ENCODE data around the gene XKR7.
A peak's percentile ranks its signal among the peaks of the same experiment; 100 is the strongest.

Gene XKR7

DNA sequence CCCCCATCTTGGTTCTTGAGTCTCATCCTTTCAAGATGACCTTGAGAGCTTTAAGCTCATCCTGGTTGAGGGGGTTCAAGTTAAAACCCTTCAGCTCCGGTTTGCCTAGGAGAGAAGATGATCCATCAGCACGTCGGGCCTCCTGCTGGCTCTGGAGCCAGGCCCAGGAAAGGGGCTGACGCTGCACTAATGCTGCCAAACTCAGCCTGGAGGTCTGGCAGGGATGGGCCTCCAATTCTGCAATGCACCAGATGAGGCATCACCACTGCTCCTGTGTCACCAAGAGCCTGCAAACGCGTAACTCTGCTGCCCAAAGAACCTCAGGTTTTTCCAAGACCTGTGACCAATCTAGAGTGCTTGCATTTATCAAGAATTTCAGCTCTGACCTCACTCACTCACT lies 22.2 kb upstream of the XKR7 start:
- no peak for DNase-seq

DNA sequence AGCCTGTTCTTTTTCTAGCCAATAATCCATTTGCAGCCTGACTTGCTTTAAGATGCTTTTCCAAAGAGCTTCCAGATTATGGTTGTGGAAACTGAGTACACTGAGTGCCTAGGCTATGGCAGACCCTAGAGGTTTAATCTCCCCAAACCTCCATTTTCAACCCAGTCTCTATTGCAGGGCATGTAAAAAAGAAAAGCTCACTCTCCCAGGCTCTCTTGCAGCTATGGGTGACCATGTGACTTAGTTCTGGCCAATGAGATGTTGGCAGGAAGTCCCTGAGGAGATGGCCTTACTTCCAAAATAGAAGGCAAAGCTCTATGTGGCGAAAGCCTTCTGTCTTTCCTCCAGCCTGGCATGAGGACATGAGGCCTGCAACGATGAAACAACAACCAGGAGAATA lies 19.9 kb upstream of the XKR7 start:
- no peak for DNase-seq

DNA sequence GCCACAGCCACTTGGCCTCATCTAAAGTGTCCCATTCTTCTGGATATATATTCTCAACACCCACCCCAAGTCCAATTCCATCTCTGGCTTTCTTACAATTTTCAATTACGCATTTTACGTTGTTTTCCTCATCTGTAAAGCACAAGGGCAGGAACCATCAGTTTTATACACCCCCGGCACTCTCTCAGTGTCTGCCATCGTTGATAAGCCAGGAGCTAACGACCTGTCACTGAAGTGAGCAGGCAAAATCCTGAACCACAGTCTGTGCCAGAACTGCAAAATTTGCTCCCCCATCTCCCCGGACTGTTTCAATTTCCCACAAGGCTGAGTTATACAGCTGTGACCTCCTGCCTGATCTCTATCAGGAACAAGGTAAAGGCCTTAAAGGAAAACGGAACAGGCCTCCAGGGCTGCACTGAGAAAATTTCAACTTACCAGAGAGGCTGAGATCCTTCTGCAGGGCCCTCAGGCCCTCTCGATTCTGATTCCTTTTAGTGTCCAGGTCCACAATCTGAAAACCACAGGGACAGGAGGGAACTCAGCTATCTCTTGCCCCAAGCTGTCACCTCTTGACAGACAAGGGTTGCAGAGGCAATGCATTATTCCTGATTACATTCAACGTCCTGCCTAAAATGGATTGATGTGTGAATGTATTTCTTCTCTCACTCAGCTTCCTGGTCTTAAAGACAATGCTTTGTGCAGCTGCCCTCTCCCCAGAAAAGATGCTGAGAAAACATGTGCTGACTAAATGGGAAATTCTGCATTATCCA lies 17.9 kb upstream of the XKR7 start:
- DNase-seq = no peak

DNA sequence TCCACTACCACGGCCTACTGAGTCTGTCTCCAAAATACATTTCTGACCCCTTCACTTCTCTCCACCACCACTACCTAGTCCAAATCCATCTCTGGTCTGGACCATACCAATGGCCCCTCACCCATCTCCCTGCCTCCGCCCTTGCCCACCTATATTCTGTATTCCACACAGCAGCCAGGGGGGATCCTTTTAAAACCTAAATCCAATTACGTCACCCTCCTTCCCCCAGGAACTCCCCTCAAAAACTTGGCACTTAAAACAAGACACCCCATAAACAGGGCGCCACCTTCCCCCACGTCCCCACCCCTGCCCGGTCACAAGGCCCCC lies 16.8 kb upstream of the XKR7 start:
- no peak for DNase-seq

DNA sequence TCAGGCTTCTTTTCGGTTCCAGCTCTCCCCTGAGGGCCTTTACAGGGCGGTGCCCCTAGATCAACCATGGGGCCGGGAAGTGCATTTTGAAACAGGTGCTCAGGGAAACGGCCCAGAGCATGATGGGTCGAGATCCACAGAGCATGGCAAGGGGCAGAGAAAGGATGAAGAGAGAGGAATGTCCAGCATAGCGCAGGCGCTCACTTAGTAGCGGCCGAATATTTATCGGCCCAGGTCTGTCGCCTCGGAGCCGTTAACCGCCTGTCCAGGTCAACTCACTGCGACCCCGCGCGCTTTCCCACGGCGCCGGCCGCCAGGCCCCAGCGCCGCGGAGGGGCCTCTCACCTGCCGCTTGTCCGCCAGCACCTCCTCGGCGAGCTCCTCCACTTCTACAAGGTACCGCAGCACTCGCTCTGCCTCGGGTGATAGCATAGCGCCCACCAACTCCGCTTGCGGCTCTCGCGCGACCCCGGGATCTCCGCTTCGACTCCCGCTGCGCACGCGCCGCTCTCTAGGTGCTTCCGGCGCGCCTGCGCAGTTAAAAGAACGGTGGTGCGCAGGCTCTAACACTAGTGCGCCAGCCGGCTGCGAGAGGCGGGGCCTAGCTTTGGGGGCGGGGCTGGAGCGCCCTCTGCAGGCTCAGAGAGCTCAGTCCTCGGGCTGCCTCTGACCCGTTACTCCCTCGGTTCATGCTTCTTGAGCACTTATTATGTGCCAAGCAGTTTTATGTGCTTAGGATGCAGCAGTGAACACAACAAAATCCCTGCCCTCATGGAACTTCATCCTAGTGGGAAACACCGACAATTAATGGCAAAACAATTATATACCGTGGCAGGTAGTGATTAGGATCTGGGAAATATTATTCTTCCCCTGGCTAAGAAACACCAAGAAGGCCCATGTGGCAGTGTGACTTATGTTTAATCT lies 16.2 kb upstream of the XKR7 start, which contains the start of gene PDRG1:
Gene PDRG1 (minus strand): TSS at position 517 of the 924 bp plus-strand sequence. CDS start 85 bp downstream, at position 432.
- DNase-seq = peak; percentile 95

DNA sequence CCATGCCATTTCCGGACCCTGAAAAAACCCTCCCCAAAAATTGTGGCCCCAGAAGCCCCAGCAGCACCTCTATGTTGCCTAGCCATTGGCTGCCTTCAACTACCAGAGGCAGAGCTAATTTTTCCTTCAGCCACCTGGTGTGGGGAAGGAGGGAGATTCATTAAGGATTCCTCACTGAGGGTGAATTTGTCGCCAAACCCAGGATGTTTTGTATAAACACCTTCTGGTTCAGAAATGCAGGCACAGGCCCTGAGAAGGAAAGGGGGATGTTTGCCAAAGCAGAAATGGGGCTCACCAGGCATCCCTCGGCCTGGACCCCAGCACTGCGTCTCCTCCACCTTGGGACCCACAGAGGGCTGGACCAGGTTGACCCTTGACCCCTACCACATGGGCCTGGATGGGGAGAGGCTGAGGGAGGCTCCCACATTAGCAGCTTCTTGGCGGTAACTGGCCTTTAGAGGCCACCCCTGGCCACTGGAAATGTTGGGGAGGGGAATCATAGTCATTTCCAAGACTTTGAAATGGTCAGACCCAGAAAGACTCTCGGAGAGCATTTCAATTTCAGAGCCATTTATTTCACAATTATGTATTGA lies 14.3 kb upstream of the XKR7 start:
- DNase-seq = no peak

DNA sequence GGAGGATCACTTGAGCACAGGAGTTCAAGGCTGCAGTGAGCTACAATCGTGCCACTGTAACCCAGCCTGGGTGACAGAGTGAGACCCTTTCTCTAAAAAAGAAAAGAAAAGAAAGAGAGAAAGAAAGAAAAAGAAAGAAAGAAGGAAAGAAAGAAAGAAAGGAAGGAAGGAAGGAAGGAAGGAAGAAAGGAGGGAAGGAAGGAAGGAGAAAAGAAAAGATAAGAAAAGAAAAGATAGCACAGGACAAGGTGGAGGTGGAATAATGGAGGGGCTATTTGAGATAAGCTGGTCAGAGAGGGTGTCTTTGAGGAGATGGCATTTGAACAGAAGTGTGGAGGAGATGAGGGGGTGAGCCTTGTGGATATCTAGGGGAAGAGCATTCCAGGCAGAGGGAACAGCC lies 13.5 kb upstream of the XKR7 start:
- DNase-seq = no peak

DNA sequence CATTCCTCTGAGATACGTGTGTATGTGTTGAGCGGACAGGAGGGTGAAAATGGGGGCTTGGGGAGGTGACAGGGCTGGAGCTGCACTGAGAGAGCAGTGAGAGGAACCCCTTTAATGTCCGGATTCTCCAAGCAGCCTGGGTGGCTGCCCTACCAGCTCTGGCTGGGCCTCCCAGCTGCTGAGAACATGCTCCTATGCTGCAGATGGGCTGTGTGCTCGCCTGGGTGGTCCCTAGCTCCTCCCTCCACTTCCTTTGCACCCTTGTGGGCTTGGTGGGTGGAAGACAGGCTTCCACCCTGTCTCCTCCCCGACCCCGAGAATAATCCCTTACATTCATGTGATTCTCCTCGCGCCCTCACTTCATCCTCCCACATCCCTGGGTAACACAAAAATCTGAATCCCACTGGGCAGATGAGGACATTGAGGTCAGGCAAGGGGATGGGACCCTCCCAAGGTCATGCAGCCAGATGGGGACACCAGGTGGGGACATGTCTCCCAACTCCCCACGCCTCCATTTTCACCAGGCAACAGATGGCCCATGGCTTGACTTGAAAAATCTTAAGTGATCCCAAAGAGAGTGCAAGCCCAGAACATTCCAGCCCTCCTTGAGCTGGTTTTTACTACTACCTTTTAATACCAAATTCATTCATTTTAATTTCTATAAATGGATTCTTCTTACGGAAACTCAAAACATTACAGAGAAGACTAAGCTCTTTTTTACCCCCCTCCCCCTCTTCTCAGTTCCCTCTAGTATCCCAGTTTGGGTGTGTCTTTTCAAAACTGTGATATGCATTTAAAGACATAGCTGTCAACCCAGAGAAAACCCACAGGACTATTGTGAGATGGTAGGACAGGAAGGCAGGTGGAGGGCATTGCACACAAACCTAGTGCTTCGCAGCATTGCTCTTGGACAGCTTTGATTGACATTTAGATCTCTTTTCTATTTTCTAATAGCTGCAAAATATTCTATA lies 11.1 kb upstream of the XKR7 start:
- DNase-seq = no peak

DNA sequence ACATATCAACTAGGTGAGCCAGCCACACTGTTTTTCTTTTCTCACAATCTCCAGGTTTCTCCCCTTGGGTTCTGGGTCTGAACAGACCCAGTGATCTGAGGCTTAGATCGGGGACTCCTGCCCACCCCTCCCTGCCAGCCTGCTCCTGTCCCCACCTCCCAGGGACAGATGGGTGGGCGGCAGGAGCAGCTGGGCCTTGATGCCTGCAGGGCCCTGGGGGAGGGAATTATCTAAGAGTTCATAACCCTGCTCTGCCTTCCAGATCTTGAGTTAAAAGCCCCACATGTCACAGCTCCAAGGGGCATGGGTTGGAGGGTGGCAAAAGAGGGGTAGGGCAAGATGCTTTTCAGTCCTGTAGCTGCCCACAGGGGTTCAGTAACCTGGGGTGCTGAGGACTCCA lies 5.2 kb upstream of the XKR7 start:
- no peak for DNase-seq

DNA sequence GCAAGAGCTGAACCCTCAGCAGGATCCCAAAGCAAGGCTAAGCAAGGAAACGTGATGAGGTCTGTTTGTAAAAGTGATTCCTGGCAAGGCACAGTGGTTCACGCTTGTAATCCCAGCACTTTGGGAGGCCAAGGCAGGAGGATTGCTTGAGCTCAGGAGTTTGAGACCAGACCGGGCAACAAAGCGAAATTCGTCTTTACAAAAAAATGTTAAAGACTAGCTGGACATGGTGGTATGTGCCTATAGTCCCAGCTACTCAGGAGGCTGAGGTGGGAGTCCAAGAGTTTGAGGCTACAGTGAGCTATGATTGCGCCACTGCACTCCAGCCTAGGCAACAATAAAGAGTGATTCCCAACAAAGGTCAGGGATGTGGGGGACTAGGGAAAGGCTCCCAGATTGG lies 4.1 kb upstream of the XKR7 start:
- no peak for DNase-seq

DNA sequence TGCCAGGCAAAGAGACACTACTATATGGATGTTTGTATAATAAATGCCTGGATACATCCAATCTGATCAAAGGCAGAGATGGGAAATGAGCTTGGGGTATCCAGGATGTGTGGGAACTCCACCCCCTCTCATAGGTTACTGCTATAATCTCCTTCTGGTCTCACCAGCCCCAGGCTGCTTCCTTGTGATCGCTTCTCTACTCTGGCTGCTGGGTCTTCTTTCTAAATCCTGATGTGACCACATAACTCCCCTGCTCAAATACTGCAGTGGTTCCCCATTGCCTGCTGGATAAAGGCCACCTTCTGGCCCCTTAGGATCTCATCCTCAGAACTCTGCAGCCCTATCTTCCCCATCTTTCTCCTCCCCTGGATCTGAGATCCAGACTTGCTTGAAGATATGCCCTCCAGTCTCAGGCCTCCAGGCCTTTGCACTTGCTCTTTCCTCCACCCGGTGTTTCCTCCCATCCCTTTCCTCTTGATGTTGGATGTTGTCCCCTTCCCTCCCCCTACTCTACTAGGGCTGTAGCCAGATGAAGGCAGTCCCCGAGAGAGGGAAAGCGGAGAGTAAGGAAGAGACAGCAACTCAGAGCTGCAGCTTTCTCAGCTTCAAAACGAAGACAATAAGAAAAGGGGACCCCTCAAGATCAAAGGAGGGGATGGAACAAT lies 828 bp upstream of the XKR7 start:
- DNase-seq = no peak

DNA sequence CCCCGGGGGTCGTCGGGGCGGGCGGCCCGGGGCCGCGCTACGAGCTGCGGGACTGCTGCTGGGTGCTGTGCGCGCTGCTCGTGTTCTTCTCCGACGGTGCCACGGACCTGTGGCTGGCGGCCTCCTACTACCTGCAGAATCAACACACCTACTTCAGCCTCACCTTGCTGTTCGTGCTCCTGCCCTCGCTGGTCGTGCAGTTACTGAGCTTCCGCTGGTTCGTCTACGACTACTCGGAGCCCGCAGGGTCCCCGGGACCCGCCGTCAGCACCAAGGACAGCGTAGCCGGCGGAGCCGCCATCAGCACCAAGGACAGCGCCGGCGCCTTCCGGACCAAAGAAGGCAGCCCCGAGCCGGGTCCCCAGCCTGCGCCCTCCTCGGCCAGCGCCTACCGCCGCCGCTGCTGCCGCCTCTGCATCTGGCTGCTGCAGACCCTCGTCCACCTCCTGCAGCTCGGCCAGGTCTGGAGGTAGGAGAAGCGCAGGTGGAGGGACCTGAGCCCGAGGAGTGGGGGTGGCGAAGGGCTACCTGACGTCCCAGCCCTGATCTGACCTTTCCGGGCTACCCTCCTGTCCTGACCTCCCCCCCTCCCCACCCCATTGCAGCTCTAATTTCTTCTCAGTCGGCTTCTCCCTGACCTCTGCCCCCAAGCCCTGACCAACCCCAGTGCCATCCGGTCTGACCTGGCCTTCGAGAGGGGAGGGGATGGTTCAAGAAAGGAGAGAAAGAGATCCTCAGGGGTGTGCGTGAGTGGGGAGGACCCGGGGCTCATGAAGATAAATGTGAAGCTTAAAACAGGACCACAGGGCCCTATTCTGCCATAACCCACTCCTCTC lies 558 bp downstream of the XKR7 start:
- no peak for DNase-seq

DNA sequence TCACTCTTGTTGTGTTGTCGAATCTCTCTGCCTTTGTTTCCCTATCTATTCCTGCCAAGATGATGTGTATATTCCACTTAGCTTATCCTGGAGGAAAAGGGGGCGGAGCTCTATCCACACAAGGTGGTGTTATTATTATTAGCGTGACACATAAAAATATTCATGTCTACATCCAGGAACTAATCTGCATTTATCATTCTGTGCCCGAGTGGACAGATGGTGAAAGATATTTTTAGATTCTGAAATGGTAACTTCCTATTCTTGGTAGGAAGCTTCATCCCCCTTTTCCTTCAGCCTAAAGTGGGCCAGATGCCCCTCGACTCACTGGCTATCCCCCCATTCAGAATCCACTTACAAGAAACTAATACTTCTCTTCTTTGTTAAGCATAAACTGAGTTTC lies 2.0 kb downstream of the XKR7 start:
- DNase-seq = no peak

DNA sequence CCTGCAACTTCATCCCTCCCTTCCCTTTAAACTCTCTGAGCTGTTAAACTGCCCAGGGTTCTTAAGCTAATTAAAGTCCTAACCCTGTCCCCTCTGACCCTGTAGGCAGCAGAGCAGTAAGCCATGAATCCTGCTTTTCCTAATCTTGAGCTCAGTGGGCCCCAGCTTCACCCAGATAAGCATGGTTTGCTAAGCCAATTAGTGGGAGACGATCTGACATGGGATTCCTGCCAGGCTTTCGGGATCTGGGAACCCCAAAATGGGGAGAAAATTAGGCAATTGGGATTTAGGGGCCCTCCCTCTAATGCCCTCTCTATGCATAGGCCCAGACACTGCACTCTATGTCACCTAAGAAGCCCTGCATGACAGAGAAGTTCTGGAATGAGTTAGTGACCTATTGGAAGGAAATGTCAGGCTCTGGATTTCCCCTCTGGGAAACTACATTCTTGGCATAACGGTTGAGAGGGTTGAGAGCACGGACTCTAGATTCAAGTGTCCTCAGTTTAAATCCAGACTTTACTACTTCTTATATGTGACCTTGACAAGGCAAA lies 4.6 kb downstream of the XKR7 start:
- DNase-seq = no peak

DNA sequence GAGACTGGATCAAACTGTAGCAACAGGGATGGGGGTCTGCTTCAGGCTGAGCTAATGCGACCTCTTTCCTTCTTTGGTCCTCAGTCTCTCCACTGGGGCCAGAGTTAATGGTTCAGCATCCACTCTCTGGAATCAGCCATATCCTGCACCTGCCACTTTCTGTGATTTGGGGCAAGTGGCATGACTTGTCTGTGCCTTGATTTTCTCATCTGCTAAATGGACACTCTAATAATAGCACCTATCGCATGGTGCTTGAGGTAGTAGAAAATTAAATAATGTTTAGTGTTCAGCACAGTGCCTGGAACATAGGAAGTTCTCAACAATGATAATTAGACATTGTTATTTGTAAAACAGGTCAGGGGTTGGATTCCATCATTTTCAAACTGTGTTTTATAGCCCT lies 6.3 kb downstream of the XKR7 start:
- no peak for DNase-seq

DNA sequence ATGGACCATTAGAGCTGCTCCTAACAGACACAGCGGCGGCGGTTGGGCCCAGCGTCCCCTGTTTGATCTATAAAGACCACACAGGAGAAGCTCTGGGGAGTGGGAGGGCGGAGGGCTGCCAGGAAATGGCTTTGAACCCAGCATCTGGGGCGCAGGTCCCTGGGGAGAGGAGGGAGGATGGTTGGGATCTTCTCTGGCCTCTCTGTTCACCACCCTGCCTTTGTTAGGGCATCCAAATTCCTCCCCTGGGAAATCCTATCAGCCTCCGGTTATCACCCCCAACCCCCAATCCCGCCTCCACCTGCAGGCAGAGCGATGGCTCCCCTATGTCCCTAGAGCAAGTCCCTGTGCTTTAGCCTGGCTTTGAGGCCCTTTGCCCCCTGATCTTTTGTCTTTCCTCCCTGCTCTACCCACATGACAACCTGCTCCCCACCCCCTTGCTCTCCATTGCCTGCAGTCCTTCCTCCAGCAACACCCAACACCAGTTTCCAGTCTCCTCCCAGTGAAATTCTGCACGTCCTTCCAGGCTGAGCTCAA lies 7.1 kb downstream of the XKR7 start:
- no peak for DNase-seq

DNA sequence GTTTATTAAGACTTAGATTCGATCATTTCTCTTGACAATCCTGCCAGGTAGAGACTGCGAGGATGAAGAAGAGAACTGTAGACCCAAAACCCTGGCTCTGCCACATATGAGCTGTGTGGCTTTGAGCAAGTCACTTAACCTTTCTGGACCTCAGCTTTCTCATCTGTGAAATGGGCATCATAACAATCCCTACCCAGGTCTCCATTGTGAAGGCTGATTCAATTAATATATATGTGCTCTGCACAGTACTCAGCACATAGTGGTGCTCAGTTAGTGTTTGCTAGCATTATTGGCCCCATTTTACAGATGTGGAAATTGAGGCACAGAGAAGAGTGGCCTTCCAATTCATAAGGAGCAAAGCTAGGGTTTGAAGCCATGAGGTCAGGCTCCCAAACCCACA lies 7.9 kb downstream of the XKR7 start:
- no peak for DNase-seq

DNA sequence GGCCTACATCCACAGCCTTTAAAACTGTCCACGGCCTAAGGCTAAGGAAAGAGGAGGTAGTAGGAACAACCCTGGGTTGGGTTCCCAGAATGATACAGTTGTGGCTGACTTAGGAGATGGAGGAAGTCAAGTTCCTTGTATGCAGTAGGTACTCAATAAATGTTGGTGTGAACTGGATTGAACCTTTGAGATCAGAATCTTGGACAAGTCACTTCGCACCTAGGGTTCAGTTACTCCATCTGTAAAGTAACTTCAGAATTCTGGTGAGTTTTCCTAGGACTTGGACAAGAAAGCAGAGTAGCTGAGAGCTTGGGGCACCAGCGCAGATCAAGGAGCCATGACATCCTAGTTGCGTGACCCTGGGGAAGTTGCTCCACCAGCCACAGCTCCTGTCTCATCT lies 9.1 kb downstream of the XKR7 start:
- no peak for DNase-seq

DNA sequence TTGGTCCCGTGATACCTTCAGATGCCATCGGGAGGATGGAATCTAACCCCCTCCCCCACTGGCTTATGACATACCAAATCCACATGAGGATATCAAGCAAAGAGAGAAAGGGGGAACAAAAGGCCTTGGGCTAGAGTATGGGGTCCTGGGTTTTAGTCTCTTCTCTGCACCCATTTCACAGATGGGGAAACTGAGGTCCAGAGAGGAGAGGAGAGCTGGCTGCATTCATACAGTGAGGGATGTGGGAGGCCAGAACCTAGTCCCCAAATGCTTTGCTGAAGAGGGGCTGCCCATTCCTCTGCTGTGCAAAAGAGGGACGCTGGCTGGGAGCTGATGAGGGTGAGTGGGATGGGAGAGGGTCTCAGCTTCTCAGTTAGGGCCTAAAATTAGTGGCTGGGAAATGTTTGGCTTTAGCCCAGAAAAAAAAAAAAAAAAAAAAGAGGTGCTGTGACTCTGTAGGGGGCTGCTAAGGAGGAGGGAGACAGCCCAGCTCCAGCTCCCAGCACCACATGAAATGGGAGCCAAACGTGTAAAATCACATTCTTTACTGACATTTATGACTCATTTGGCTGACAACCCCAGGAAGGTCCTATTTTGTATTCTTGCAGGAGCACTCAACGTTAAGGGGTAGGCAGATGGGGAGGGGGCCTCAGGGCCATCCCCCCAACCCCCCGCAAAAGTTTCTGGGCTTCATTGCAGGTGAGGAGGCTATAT lies 11.9 kb downstream of the XKR7 start:
- DNase-seq = no peak

DNA sequence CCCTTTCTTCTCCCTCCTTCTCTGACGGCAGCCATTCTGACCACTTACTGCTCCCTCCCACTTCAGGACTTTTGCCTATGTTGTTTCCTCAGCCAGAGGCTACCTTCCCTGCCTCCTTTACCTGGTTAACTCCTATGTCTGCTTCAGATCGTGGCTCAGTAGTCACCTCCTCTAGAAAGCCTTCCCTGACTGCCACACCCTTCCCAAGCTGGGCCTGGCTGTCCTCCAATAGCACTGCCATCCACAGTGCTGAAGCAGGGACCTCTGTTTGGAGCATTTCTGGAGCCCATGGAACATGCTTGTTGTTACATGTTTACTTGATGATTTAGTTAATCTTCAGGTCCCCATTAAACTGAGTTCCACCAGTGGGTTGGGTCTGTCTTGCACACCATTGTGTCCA lies 13.8 kb downstream of the XKR7 start:
- no peak for DNase-seq

Measured in NCI-H1436 (cell line).